ENCODE data around the gene IQSEC2.

Gene IQSEC2

DNA sequence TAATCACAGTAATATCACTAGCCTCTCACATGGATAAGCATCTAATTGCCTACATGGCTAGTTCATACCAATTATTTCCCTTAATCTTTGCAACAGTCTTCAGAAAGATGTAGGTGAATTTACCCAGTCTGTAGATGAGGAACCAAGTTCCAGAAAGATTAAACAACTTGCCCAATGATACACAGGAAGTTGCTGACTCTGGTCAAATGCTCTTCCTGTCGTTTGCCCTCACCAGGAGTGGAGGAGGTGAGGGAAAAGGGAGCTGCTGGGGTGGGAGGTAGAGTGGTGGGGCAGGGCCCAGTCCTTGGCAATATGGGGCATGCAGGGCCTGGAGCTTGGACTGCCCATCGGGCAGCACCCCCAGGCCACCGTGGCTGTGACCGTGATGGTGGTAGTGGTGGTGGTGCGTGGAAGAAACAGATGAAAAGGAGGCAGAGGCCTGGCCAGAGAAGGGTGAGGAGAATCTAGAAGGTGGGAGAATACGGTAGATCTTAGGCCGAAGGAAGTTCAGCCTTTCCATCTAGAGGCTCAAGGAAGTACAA lies 54.1 kb downstream of the IQSEC2 start:
- Mint-ChIP-seq H3K27me3 (peaks cover 23% of the 10 kb centered on the region), H3K27ac (no peak overlapping the region), H3K4me3 (no peak overlapping the region), H3K36me3 (ENCODE audit: low read depth) (peaks cover 29% of the 10 kb centered on the region), H3K9me3 (no peaks in the 10 kb centered on the region), H3K4me1 (ENCODE audit: low read depth) (peaks cover 30% of the 10 kb centered on the region)
- DNase-seq, result no peak

- DNase-seq, result peak; percentile 92
- H3K9me3 Mint-ChIP-seq, result no peaks in the 10 kb centered on the region
- peaks cover 49% of the 10 kb centered on the region for H3K36me3 Mint-ChIP-seq (ENCODE audit: low read depth)
- H3K4me1 Mint-ChIP-seq (ENCODE audit: low read depth), result peaks cover 50% of the 10 kb centered on the region
- peak within 1 kb of the TSS; percentile 100 for H3K27ac Mint-ChIP-seq
- H3K4me3 Mint-ChIP-seq, result peak within 1 kb of the TSS; percentile 92
- peaks cover 5% of the 10 kb centered on the region for H3K27me3 Mint-ChIP-seq
Observed at GRCh38 chrX:53224860-53225797, 56.3 kb downstream of the IQSEC2 start, which contains the start of gene KDM5C. Gene KDM5C, minus strand, starts transcription at chrX:53225207. Its CDS starts 318 bp downstream, at chrX:53224889.

DNA sequence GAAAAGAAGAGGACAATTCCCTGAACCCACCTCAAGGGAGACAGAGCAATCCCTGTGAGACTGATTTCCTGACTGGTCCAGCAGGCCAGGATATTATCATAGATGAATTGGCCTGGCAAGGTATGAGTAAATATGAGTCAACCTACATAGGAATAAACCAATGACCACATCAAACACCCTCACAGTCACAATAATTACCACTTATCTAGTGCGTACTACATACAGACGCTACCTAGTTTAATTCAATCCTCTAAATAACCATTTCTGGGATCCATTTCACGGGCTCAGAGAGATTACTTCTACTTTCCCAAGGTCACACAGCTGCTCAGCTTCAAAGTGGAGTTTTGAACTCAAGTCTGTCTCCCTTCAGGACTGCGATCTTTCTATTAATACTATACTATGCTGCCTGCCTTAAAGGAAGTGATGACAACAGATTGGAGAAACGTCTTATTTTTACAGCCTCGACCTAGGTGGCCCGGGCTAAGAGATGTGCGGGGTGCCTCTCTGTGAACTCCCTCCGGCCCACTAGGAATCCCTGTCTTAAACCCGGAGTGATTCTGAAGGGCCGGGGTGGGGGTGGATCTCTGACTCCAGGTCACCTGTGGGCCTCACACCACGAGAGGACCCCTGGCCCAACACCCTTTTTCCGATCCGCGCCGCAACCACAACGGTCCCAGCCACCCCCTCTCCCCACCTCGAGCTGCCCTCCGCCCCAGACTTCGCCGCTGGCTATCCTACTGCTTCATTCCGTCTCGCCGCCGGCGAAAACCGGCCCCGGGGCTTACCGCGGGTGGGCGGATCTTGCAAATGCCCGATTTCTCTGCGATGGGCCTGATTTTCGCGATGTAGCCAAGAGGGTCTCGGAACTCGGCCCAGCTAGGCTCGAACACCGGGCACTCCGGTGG lies 57.2 kb downstream of the IQSEC2 start:
- Mint-ChIP-seq H3K4me3 (peak overlapping the region; percentile 92), H3K27me3 (no peaks in the 10 kb centered on the region), H3K4me1 (ENCODE audit: low read depth) (peaks cover 58% of the 10 kb centered on the region), H3K27ac (peak overlapping the region; percentile 100), H3K36me3 (ENCODE audit: low read depth) (peaks cover 59% of the 10 kb centered on the region), H3K9me3 (no peaks in the 10 kb centered on the region)
- no peak for DNase-seq

- H3K36me3 Mint-ChIP-seq (ENCODE audit: low read depth), result peaks cover 68% of the 10 kb centered on the region
- no peak for DNase-seq
- H3K27ac Mint-ChIP-seq, result peak overlapping the region; percentile 100
- H3K4me1 Mint-ChIP-seq (ENCODE audit: low read depth), result peaks cover 59% of the 10 kb centered on the region
- H3K9me3 Mint-ChIP-seq, result no peaks in the 10 kb centered on the region
- peak overlapping the region; percentile 92 for H3K4me3 Mint-ChIP-seq
- H3K27me3 Mint-ChIP-seq, result no peaks in the 10 kb centered on the region
Observed at GRCh38 chrX:53223068-53223693, 58.2 kb downstream of the IQSEC2 start.

Measured in activated T-cell treated with anti-CD3 and anti-CD28 coated beads, Interleukin-2, amount 50 U/mL, for 24 hours (primary cell).